WTC11 (cell line): ENCODE results near the gene PDF. TPM values are rescaled to one million over a fixed set of nuclear protein-coding genes. Genes with fewer than 3 reads are reported as not detected.

Source experiments
- ATAC-seq: fragments of 200-7000 bp; cut with Tn5 transposase; 2 replicates; pipeline ENCODE4 v1.10.0; 2021; ENCODE audit warnings: mild to moderate bottlenecking, moderate library complexity
- Bru-seq: library from RNA; stranded (reverse); fragments of 400-500 nt; gene quantifications from one replicate; lab custom pipeline; 2021; lab: Mats Ljungman, UMichigan
- CTCF ChIA-PET: fragments of 300-600 bp; sonication (Branson Sonifier 250); formaldehyde crosslinking; loops from one replicate; lab custom pipeline; 2021; ENCODE audit warnings: antibody characterized with exemption; lab: Charles Lee
- POLR2A ChIA-PET: fragments of 350-600 bp; sonication (Branson Sonifier 250); formaldehyde crosslinking; loops from one replicate; lab custom pipeline; 2021; ENCODE audit warnings: antibody characterized with exemption; lab: Charles Lee
- DNase-seq: peaks from one replicate; pipeline ENCODE4 v3.0.0; 2021; ENCODE audit warnings: low spot score
- H3K27ac Mint-ChIP-seq: 2 replicates; pipeline ENCODE4 v1.8.0; 2021; ENCODE audit warnings: mixed read lengths
- H3K27me3 Mint-ChIP-seq: 2 replicates; pipeline ENCODE4 v1.8.0; 2021; ENCODE audit warnings: low read depth, mild to moderate bottlenecking, moderate library complexity, mixed read lengths
- H3K36me3 Mint-ChIP-seq: 2 replicates; pipeline ENCODE4 v1.8.0; 2021; ENCODE audit warnings: mixed read lengths
- H3K4me1 Mint-ChIP-seq: 2 replicates; pipeline ENCODE4 v1.8.0; 2022; ENCODE audit warnings: mixed read lengths
- H3K4me3 Mint-ChIP-seq: 2 replicates; pipeline ENCODE4 v1.8.0; 2021; ENCODE audit warnings: mild to moderate bottlenecking, moderate library complexity, mixed read lengths
- H3K9me3 Mint-ChIP-seq: 2 replicates; pipeline ENCODE4 v1.8.0; 2021; ENCODE audit warnings: mixed read lengths
- AR ChIP-seq: fragments of 250-450 bp; sonication (Bioruptor Pico); IDR thresholded peaks from 2 replicates; pipeline ENCODE4 v1.9.0; 2021; ENCODE audit warnings: mild to moderate bottlenecking
- CREM ChIP-seq: sonication (generic); formaldehyde crosslinking; IDR thresholded peaks from 2 replicates; pipeline ENCODE4 v1.8.1; 2022; ENCODE audit warnings: mild to moderate bottlenecking, missing genetic modification reagents, moderate library complexity
- E2F4 ChIP-seq: sonication (generic); formaldehyde crosslinking; IDR thresholded peaks from 2 replicates; pipeline ENCODE4 v1.8.1; 2022; ENCODE audit warnings: low read depth, mild to moderate bottlenecking, moderate library complexity, missing genetic modification reagents, borderline replicate concordance
- E2F5 ChIP-seq: sonication (generic); formaldehyde crosslinking; IDR thresholded peaks from 2 replicates; pipeline ENCODE4 v1.8.1; 2022; ENCODE audit warnings: mild to moderate bottlenecking, moderate library complexity, missing genetic modification reagents
- EMX1 ChIP-seq: fragments of 250-450 bp; sonication (Bioruptor Pico); IDR thresholded peaks from 2 replicates; pipeline ENCODE4 v1.8.0; 2021; ENCODE audit warnings: mild to moderate bottlenecking
- FOXK1 ChIP-seq: sonication (generic); formaldehyde crosslinking; IDR thresholded peaks from 2 replicates; pipeline ENCODE4 v1.8.0; 2022; ENCODE audit warnings: mild to moderate bottlenecking, moderate library complexity, missing genetic modification reagents
- GABPB1 ChIP-seq: sonication (generic); formaldehyde crosslinking; IDR thresholded peaks from 2 replicates; pipeline ENCODE4 v1.8.1; 2023; ENCODE audit warnings: mild to moderate bottlenecking, missing genetic modification reagents
- HMGXB4 ChIP-seq: sonication (generic); formaldehyde crosslinking; IDR thresholded peaks from 2 replicates; pipeline ENCODE4 v1.8.1; 2023; ENCODE audit warnings: mild to moderate bottlenecking, moderate library complexity, missing genetic modification reagents
- JAZF1 ChIP-seq: fragments of 250-450 bp; sonication (Bioruptor Pico); IDR thresholded peaks from 2 replicates; pipeline ENCODE4 v1.9.0; 2021; ENCODE audit warnings: moderate library complexity, mild to moderate bottlenecking, inconsistent platforms
- KAT7 ChIP-seq: sonication (generic); formaldehyde crosslinking; IDR thresholded peaks from 2 replicates; pipeline ENCODE4 v1.8.1; 2023; ENCODE audit warnings: missing genetic modification reagents, mild to moderate bottlenecking, borderline replicate concordance
- MAX ChIP-seq: sonication (generic); formaldehyde crosslinking; IDR thresholded peaks from 2 replicates; pipeline ENCODE4 v1.8.0; 2022; ENCODE audit warnings: mild to moderate bottlenecking, missing genetic modification reagents
- MXD4 ChIP-seq: fragments of 250-450 bp; sonication (Bioruptor Pico); IDR thresholded peaks from 2 replicates; pipeline ENCODE4 v1.8.0; 2021; ENCODE audit warnings: mild to moderate bottlenecking, moderate library complexity, borderline replicate concordance
- NFE2L1 ChIP-seq: sonication (generic); formaldehyde crosslinking; IDR thresholded peaks from 2 replicates; pipeline ENCODE4 v1.8.1; 2023; ENCODE audit warnings: missing genetic modification reagents
- NR2C2 ChIP-seq: sonication (generic); formaldehyde crosslinking; IDR thresholded peaks from 2 replicates; pipeline ENCODE4 v1.8.0; 2022; ENCODE audit warnings: mild to moderate bottlenecking, missing genetic modification reagents
- PRRX2 ChIP-seq: fragments of 250-450 bp; sonication (Bioruptor Pico); IDR thresholded peaks from 2 replicates; pipeline ENCODE4 v1.8.0; 2021; ENCODE audit warnings: mild to moderate bottlenecking
- TEAD1 ChIP-seq: sonication (generic); formaldehyde crosslinking; IDR thresholded peaks from 2 replicates; pipeline ENCODE4 v1.8.0; 2022; ENCODE audit warnings: mild to moderate bottlenecking, missing genetic modification reagents
- USF1 ChIP-seq: sonication (generic); formaldehyde crosslinking; IDR thresholded peaks from 2 replicates; pipeline ENCODE4 v1.8.0; 2022; ENCODE audit warnings: mild to moderate bottlenecking, missing genetic modification reagents
- ZBTB43 ChIP-seq: sonication (generic); formaldehyde crosslinking; IDR thresholded peaks from 2 replicates; pipeline ENCODE4 v1.8.1; 2023; ENCODE audit warnings: mild to moderate bottlenecking, missing genetic modification reagents
- ZNF138 ChIP-seq: sonication (generic); formaldehyde crosslinking; conservative IDR thresholded peaks from 2 replicates; pipeline ENCODE4 v1.8.1; 2022; ENCODE audit warnings: mild to moderate bottlenecking, moderate library complexity, missing genetic modification reagents
- ZNF416 ChIP-seq: fragments of 250-450 bp; sonication (Bioruptor Pico); IDR thresholded peaks from 2 replicates; pipeline ENCODE4 v1.9.0; 2021; ENCODE audit warnings: mild to moderate bottlenecking, inconsistent platforms
- ZNF532 ChIP-seq: fragments of 250-450 bp; sonication (Bioruptor Pico); IDR thresholded peaks from 2 replicates; pipeline ENCODE4 v1.9.0; 2021; ENCODE audit warnings: mild to moderate bottlenecking, borderline replicate concordance
- long read RNA-seq, 3 experiments: library from RNA in 1 of 3; library from capped mRNA in 1 of 3; library from polyadenylated mRNA in 1 of 3; unstranded in 2 of 3; stranded (forward) in 1 of 3; transcript quantifications; one replicate each; pipeline ENCODE4 v2.0.0, GENCODE V29; 2021
- total RNA-seq: library from RNA; stranded (reverse); gene quantifications from 3 replicates; pipeline ENCODE4 v1.2.3, GENCODE V29; 2021

Gene PDF
- total RNA-seq, result 24.0 to 28.2 TPM (median 25.6 TPM) in 3 replicates
- Bru-seq, nascent RNA, result percentile 83 among the genes with signal in this experiment
- long read RNA-seq, experiment 1, transcript PDF-201 (2 exons, 1,158 nt), result major isoform, 57 of 59 reads
- long read RNA-seq, experiment 1, partial matches to known transcripts, result 0 of 59 reads
- long read RNA-seq, experiment 1, other reads (novel, unspliced or antisense), result 2 of 59 reads
- long read RNA-seq, experiment 2, transcript PDF-201 (2 exons, 1,158 nt), result major isoform, 26 of 28 reads
- long read RNA-seq, experiment 2, partial matches to known transcripts, result 0 of 28 reads
- long read RNA-seq, experiment 2, other reads (novel, unspliced or antisense), result 2 of 28 reads
- long read RNA-seq, experiment 3, result 0 reads

- CTCF ChIA-PET, result interaction anchor here (0.5 kb wide), 1 partner anchor 203 kb away, joined by 3 read pairs; no protein-coding TSS in a partner anchor
- Mint-ChIP-seq H3K36me3 (peaks cover 61% of the 10 kb centered on the region), H3K4me1 (peaks cover 22% of the 10 kb centered on the region), H3K27me3 (no peaks in the 10 kb centered on the region), H3K9me3 (no peaks in the 10 kb centered on the region), H3K27ac (peak within 1 kb of the TSS; percentile 91; the same call in 1 of the 2 replicates), H3K4me3 (peak within 1 kb of the TSS; percentile 85)
- DNase-seq (peak; percentile 95), ATAC-seq (peak; percentile 96)
- POLR2A ChIA-PET, result interaction anchor here (0.5 to 1.1 kb wide), 9 partner anchors 8 to 1817 kb away, joined by 3 to 5 read pairs (median 3); partner anchors contain the start of genes COG8 and NIP7
- TF ChIP-seq PRRX2 (CRISPR knock-in tag), result peak; percentile 19
- TF ChIP-seq ZBTB43 (CRISPR knock-in tag), result peak; percentile 60; the same call in 1 of the 2 replicates
- peak; percentile 57; the same call in 1 of the 2 replicates for TF ChIP-seq CREM (CRISPR knock-in tag)
- TF ChIP-seq NR2C2 (CRISPR knock-in tag), result no peak
- TF ChIP-seq MXD4 (CRISPR knock-in tag), result no peak
- peak; percentile 97 for TF ChIP-seq E2F5 (CRISPR knock-in tag)
- peak; percentile 84 for TF ChIP-seq MAX (CRISPR knock-in tag)
- peak; percentile 30; the same call in 1 of the 2 replicates for TF ChIP-seq NFE2L1
- no peak; the same call in 1 of the 2 replicates for TF ChIP-seq AR (CRISPR knock-in tag)
- peak; percentile 74 for TF ChIP-seq GABPB1 (CRISPR knock-in tag)
- no peak for TF ChIP-seq JAZF1 (CRISPR knock-in tag)
- peak; percentile 42; the same call in 1 of the 2 replicates for TF ChIP-seq KAT7 (CRISPR knock-in tag)
- TF ChIP-seq ZNF416, result peak; percentile 90
- no peak; the same call in 1 of the 2 replicates for TF ChIP-seq ZNF138
- peak; percentile 31; the same call in 1 of the 2 replicates for TF ChIP-seq ZNF532 (CRISPR knock-in tag)
- TF ChIP-seq TEAD1 (CRISPR knock-in tag), result peak; percentile 42; the same call in 1 of the 2 replicates
- TF ChIP-seq EMX1, result peak; percentile 59; the same call in 1 of the 2 replicates
- peak; percentile 4 for TF ChIP-seq HMGXB4
- TF ChIP-seq USF1 (CRISPR knock-in tag), result peak; percentile 26
- peak; percentile 86 for TF ChIP-seq E2F4 (CRISPR knock-in tag)
- TF ChIP-seq FOXK1 (CRISPR knock-in tag), result peak; percentile 56
Observed at GRCh38 chr16:69330286-69331109, at the start of gene PDF. TSS of gene PDF (minus strand) at chr16:69330588. CDS start at chr16:69330570, 18 bp downstream.
